NB4 (cell line): ENCODE measurements around the gene GATA3.

Source experiments
- DNase-seq: peaks from one replicate; pipeline ENCODE4 v3.0.0; 2010; ENCODE audit warnings: low read depth
- H3K4me3 ChIP-seq: one replicate; pipeline ENCODE4 v1.5.1; 2011; ENCODE audit warnings: mild to moderate bottlenecking, low read depth, low read length, moderate library complexity
- CTCF ChIP-seq: IDR thresholded peaks from one replicate; pipeline ENCODE4 v1.5.1; 2012; ENCODE audit warnings: low read depth, low read length
- MAX ChIP-seq: IDR thresholded peaks from 2 replicates; pipeline ENCODE4 v1.6.1; 2011; ENCODE audit warnings: low read depth, low read length
- MYC ChIP-seq: IDR thresholded peaks from 2 replicates; pipeline ENCODE4 v1.6.1; 2011; ENCODE audit warnings: low read depth, low read length
- POLR2A ChIP-seq: IDR thresholded peaks from 2 replicates; pipeline ENCODE4 v1.6.1; 2011; ENCODE audit warnings: mild to moderate bottlenecking; ENCODE audit not compliant: insufficient read length; ENCODE audit errors: extremely low read depth

GATA3 gene

GRCh38 chr10:8045726-8046494, 8.6 kb upstream of the GATA3 start:
- TF ChIP-seq CTCF (no peak), MYC (no peak), POLR2A (no peak), MAX (no peak)
- H3K4me3 ChIP-seq: no peak overlapping the region
- no peak for DNase-seq

GRCh38 chr10:8047452-8048280, 6.8 kb upstream of the GATA3 start:
- no peak for DNase-seq
- TF ChIP-seq MAX (no peak), POLR2A (no peak), MYC (no peak), CTCF (no peak)
- no peak overlapping the region for H3K4me3 ChIP-seq

- H3K4me3 ChIP-seq: no peak overlapping the region
- no peak for DNase-seq
- no peak for TF ChIP-seq CTCF
- no peak for TF ChIP-seq MAX
- TF ChIP-seq POLR2A: no peak
- TF ChIP-seq MYC: no peak
Observed at GRCh38 chr10:8048281-8049008, 6.0 kb upstream of the GATA3 start.

- DNase-seq: no peak
- no peak for TF ChIP-seq CTCF
- TF ChIP-seq POLR2A: no peak
- TF ChIP-seq MYC: no peak
- no peak overlapping the region for H3K4me3 ChIP-seq
Observed at GRCh38 chr10:8049045-8049864, 5.2 kb upstream of the GATA3 start.

GRCh38 chr10:8049865-8050555, 4.5 kb upstream of the GATA3 start:
- no peak for DNase-seq
- TF ChIP-seq MAX: no peak
- no peak for TF ChIP-seq POLR2A
- no peak for TF ChIP-seq CTCF
- TF ChIP-seq MYC: no peak
- H3K4me3 ChIP-seq: no peak overlapping the region
